AG04450 (cell line): ENCODE data around the gene CD4. TPM values are rescaled to one million over a fixed set of nuclear protein-coding genes. Genes with fewer than 3 reads are reported as not detected.

ENCODE experiments used
- CTCF ChIA-PET: fragments of 300-600, 350-600 bp; formaldehyde crosslinking; extraction: SDS; loops from one replicate; lab custom pipeline; 2022; ENCODE audit warnings: antibody characterized with exemption, inconsistent platforms; lab: Charles Lee
- POLR2A ChIA-PET: fragments of 350-600 bp; formaldehyde crosslinking; extraction: SDS; loops from one replicate; lab custom pipeline; 2021; ENCODE audit warnings: antibody characterized with exemption, inconsistent platforms; lab: Yijun Ruan, JAX
- DNase-seq: peaks from one replicate; pipeline ENCODE4 v3.0.0-alpha.2; 2011; ENCODE audit warnings: low read depth, low spot score
- H3K27ac ChIP-seq: one replicate; pipeline ENCODE4 v1.5.1; 2012; ENCODE audit warnings: low read depth, low read length, control low read depth
- H3K27me3 ChIP-seq: one replicate; pipeline ENCODE4 v1.6.0; 2012; ENCODE audit warnings: low read length; ENCODE audit not compliant: control insufficient read depth, insufficient read depth
- H3K4me3 ChIP-seq: 2 replicates; pipeline ENCODE4 v1.5.1; 2011; ENCODE audit warnings: mild to moderate bottlenecking, low read depth, low read length, control low read depth
- H3K9me3 ChIP-seq: 2 replicates; pipeline ENCODE4 v1.5.1; 2012; ENCODE audit warnings: low read length; ENCODE audit not compliant: control insufficient read depth, insufficient read depth
- CTCF ChIP-seq: IDR thresholded peaks from 2 replicates; pipeline ENCODE4 v1.5.1; 2011; ENCODE audit warnings: low read depth, low read length, control low read depth, inconsistent platforms
- polyA plus RNA-seq: library from polyadenylated mRNA; depleted of rRNA; stranded (reverse); fragments of >200 nt; gene quantifications from 2 replicates; pipeline ENCODE4 v1.2.3, GENCODE V29; 2011

CD4 gene
- polyA plus RNA-seq, 1 experiment = 24.9 TPM

- no peak for TF ChIP-seq CTCF
- POLR2A ChIA-PET = interaction anchor here (1.1 kb wide), 1 partner anchor 10 kb away, joined by 3 read pairs; no protein-coding TSS in a partner anchor
- no peak for DNase-seq
- Histone ChIP-seq H3K27me3 (no peaks in the 10 kb centered on the region), H3K27ac (no peak overlapping the region), H3K9me3 (no peaks in the 10 kb centered on the region; the same call in 1 of the 2 replicates), H3K4me3 (no peak overlapping the region)
- CTCF ChIA-PET = interaction anchor here (1.9 kb wide), 1 partner anchor 13 kb away, joined by 6 read pairs; no protein-coding TSS in a partner anchor
Observed at GRCh38 chr12:6849427-6849826, 60.1 kb downstream of the CD4 start.

- ChIA-PET CTCF (no interaction called here), POLR2A (interaction anchor here (1.1 to 2.8 kb wide), 2 partner anchors 11 to 316 kb away, joined by 3 to 11 read pairs; partner anchors contain the start of gene GAPDH)
- no peak for TF ChIP-seq CTCF
- no peaks in the 10 kb centered on the region; the same call in 1 of the 2 replicates for H3K9me3 ChIP-seq
- H3K4me3 ChIP-seq = peak overlapping the region; percentile 97
- no peak for DNase-seq
- H3K27ac ChIP-seq = no peak overlapping the region
- H3K27me3 ChIP-seq = no peaks in the 10 kb centered on the region
Observed at GRCh38 chr12:6849976-6850560, 60.7 kb downstream of the CD4 start.

- no peak for TF ChIP-seq CTCF
- POLR2A ChIA-PET = interaction anchor here (1.3 to 3.4 kb wide), 12 partner anchors 8 to 317 kb away, joined by 3 to 57 read pairs (median 10); partner anchors contain the start of genes C12orf57, GAPDH, GNB3 and MLF2
- Histone ChIP-seq H3K9me3 (no peaks in the 10 kb centered on the region; the same call in 1 of the 2 replicates), H3K4me3 (peak overlapping the region; percentile 97), H3K27me3 (no peaks in the 10 kb centered on the region), H3K27ac (peak overlapping the region; percentile 75)
- CTCF ChIA-PET = interaction anchor here (1.3 to 5.1 kb wide), 4 partner anchors 16 to 97 kb away, joined by 4 to 26 read pairs (median 11); partner anchors contain the start of gene SPSB2
- DNase-seq = no peak
Observed at GRCh38 chr12:6850796-6851152, 61.4 kb downstream of the CD4 start.

- H3K27me3 ChIP-seq = no peaks in the 10 kb centered on the region
- ChIA-PET POLR2A (interaction anchor here (0.6 to 3.4 kb wide), 18 partner anchors 8 to 317 kb away, joined by 3 to 57 read pairs (median 7); partner anchors contain the start of genes C12orf57, COPS7A, GAPDH and GNB3), CTCF (interaction anchor here (0.7 to 5.1 kb wide), 6 partner anchors 17 to 99 kb away, joined by 4 to 26 read pairs (median 7); partner anchors contain the start of genes MLF2 and SPSB2)
- H3K4me3 ChIP-seq = peak within 1 kb of the TSS; percentile 97
- peak; percentile 96 for DNase-seq
- peak within 1 kb of the TSS; percentile 75 for H3K27ac ChIP-seq
- no peak for TF ChIP-seq CTCF
- no peaks in the 10 kb centered on the region; the same call in 1 of the 2 replicates for H3K9me3 ChIP-seq
Observed at GRCh38 chr12:6851153-6851920, 62.0 kb downstream of the CD4 start, which contains the start of gene CDCA3. CDCA3 (minus strand) TSS chr12:6851286; CDS start chr12:6850952, 334 bp downstream.
